IMR-90 (cell line): ENCODE measurements around the gene SLFN12. TPM values are rescaled to one million over a fixed set of nuclear protein-coding genes. Genes with fewer than 3 reads are reported as not detected.

Source experiments
- ATAC-seq: fragments of 200-7000 bp; cut with Tn5 transposase; 2 replicates; pipeline ENCODE4 v1.9.1; 2020; ENCODE audit warnings: low read depth, mild to moderate bottlenecking, moderate library complexity
- BruUV-seq: library from RNA; stranded (reverse); fragments of 400-500 nt; replicated peaks from 2 replicates; lab custom pipeline; 2021; lab: Mats Ljungman, UMichigan
- CTCF ChIA-PET: fragments of 300-600 bp; formaldehyde crosslinking; extraction: SDS; loops from one replicate; lab custom pipeline; 2021; ENCODE audit warnings: antibody characterized with exemption; lab: Yijun Ruan, JAX
- POLR2A ChIA-PET: fragments of 300-600 bp; sonication (Branson Sonifier 250); formaldehyde crosslinking; loops from one replicate; lab custom pipeline; 2022; ENCODE audit warnings: antibody characterized with exemption; ENCODE audit not compliant: unreplicated experiment; lab: Charles Lee
- DNase-seq: peaks from one replicate; pipeline ENCODE4 v3.0.0; 2013
- H2AFZ ChIP-seq: replicated peaks from 2 replicates; pipeline ENCODE3; 2013; ENCODE audit warnings: low read length, mild to moderate bottlenecking; ENCODE audit not compliant: poor library complexity
- H2AK5ac ChIP-seq: 2 replicates; pipeline ENCODE4 v1.6.1; 2013; ENCODE audit warnings: low read depth, low read length, inconsistent platforms
- H2AK9ac ChIP-seq: replicated peaks from 2 replicates; pipeline ENCODE3; 2013; ENCODE audit warnings: mild to moderate bottlenecking, low read depth, low read length, moderate library complexity; ENCODE audit not compliant: poor library complexity
- H2BK120ac ChIP-seq: 2 replicates; pipeline ENCODE4 v1.6.1; 2013; ENCODE audit warnings: low read depth, low read length, inconsistent platforms
- H2BK15ac ChIP-seq: 3 replicates; pipeline ENCODE4 v1.6.1; 2013; ENCODE audit warnings: low read depth, low read length, inconsistent platforms
- H2BK20ac ChIP-seq: 2 replicates; pipeline ENCODE4 v1.6.1; 2013; ENCODE audit warnings: low read depth, mild to moderate bottlenecking, inconsistent platforms, low read length, moderate library complexity
- H2BK5ac ChIP-seq: 2 replicates; pipeline ENCODE4 v1.6.1; 2013; ENCODE audit warnings: mild to moderate bottlenecking, low read depth, low read length, inconsistent platforms; ENCODE audit not compliant: poor library complexity, severe bottlenecking
- H3K14ac ChIP-seq: replicated peaks from 2 replicates; pipeline ENCODE4 v1.6.1; 2013; ENCODE audit warnings: low read depth, low read length, inconsistent platforms
- H3K18ac ChIP-seq: 2 replicates; pipeline ENCODE4 v1.6.1; 2013; ENCODE audit warnings: low read depth, low read length, control low read depth
- H3K23ac ChIP-seq: 2 replicates; pipeline ENCODE4 v1.6.1; 2013; ENCODE audit warnings: low read depth, low read length, inconsistent platforms
- H3K27ac ChIP-seq: 2 replicates; pipeline ENCODE4 v1.5.1; 2013; ENCODE audit warnings: mild to moderate bottlenecking, control low read depth, low read length; ENCODE audit not compliant: insufficient read depth
- H3K27me3 ChIP-seq: 2 replicates; pipeline ENCODE4 v1.6.1; 2013; ENCODE audit warnings: low read length; ENCODE audit not compliant: control insufficient read depth, insufficient read depth
- H3K36me3 ChIP-seq: 2 replicates; pipeline ENCODE4 v1.6.1; 2013; ENCODE audit warnings: low read length, mixed read lengths; ENCODE audit not compliant: control insufficient read depth, insufficient read depth
- H3K4ac ChIP-seq: 2 replicates; pipeline ENCODE4 v1.6.1; 2013; ENCODE audit warnings: low read depth, low read length, inconsistent platforms
- H3K4me1 ChIP-seq: 2 replicates; pipeline ENCODE4 v1.6.1; 2013; ENCODE audit warnings: low read length, mixed read lengths; ENCODE audit not compliant: control insufficient read depth, insufficient read depth
- H3K4me2 ChIP-seq: 2 replicates; pipeline ENCODE4 v1.6.1; 2013; ENCODE audit warnings: low read depth, mild to moderate bottlenecking, control low read depth, low read length, moderate library complexity
- H3K4me3 ChIP-seq: 2 replicates; pipeline ENCODE4 v1.5.1; 2013; ENCODE audit warnings: low read depth, mild to moderate bottlenecking, control low read depth, low read length, moderate library complexity; ENCODE audit not compliant: insufficient read depth
- H3K56ac ChIP-seq: 2 replicates; pipeline ENCODE4 v1.6.1; 2013; ENCODE audit warnings: low read length, inconsistent platforms; ENCODE audit not compliant: insufficient read depth; ENCODE audit errors: extremely low read depth
- H3K79me1 ChIP-seq, 2 experiments: 2 replicates each; pipeline ENCODE4 v1.6.1; 2013; ENCODE audit warnings: low read length in 2 of 2, inconsistent platforms in 1 of 2, low read depth in 1 of 2
- H3K9ac ChIP-seq: 2 replicates; pipeline ENCODE4 v1.6.1; 2013; ENCODE audit warnings: low read depth, low read length, control low read depth
- H3K9me1 ChIP-seq: 2 replicates; pipeline ENCODE4 v1.6.1; 2013; ENCODE audit warnings: low read length, inconsistent platforms; ENCODE audit not compliant: insufficient read depth
- H3K9me3 ChIP-seq: 2 replicates; pipeline ENCODE4 v1.6.1; 2013; ENCODE audit warnings: low read length; ENCODE audit not compliant: control insufficient read depth, insufficient read depth
- H4K20me1 ChIP-seq: 2 replicates; pipeline ENCODE4 v1.6.1; 2013; ENCODE audit warnings: low read length, inconsistent platforms; ENCODE audit not compliant: insufficient read depth
- H4K5ac ChIP-seq: 2 replicates; pipeline ENCODE4 v1.6.1; 2013; ENCODE audit warnings: mild to moderate bottlenecking, low read depth, low read length, control low read depth
- H4K8ac ChIP-seq, 2 experiments: 2 replicates each; pipeline ENCODE4 v1.6.1; 2013; ENCODE audit warnings: low read depth in 2 of 2, low read length in 2 of 2, control low read depth in 1 of 2, inconsistent platforms in 1 of 2
- H4K91ac ChIP-seq: 2 replicates; pipeline ENCODE4 v1.6.1; 2013; ENCODE audit warnings: low read depth, low read length, inconsistent platforms; ENCODE audit not compliant: insufficient read depth
- BHLHE40 ChIP-seq: fragments of 150-350 bp; IDR thresholded peaks from 2 replicates; pipeline ENCODE4 v1.6.1; 2016; ENCODE audit warnings: mild to moderate bottlenecking, low read depth, low read length
- CEBPB ChIP-seq: IDR thresholded peaks from 2 replicates; pipeline ENCODE4 v1.6.1; 2012; ENCODE audit warnings: low read depth, low read length, improper control_type of control experiment
- CHD1 ChIP-seq: IDR thresholded peaks from 2 replicates; pipeline ENCODE4 v1.6.1; 2012; ENCODE audit warnings: low read depth, low read length, improper control_type of control experiment
- FOS ChIP-seq: fragments of 150-350 bp; IDR thresholded peaks from 2 replicates; pipeline ENCODE4 v1.6.1; 2016; ENCODE audit warnings: low read depth, low read length
- MAFK ChIP-seq: IDR thresholded peaks from 2 replicates; pipeline ENCODE4 v1.6.1; 2012; ENCODE audit warnings: low read depth, low read length, improper control_type of control experiment
- MAZ ChIP-seq: IDR thresholded peaks from 2 replicates; pipeline ENCODE4 v1.6.1; 2012; ENCODE audit warnings: low read depth, mild to moderate bottlenecking, low read length, improper control_type of control experiment, moderate library complexity, borderline replicate concordance
- MXI1 ChIP-seq: IDR thresholded peaks from 2 replicates; pipeline ENCODE4 v1.6.1; 2012; ENCODE audit warnings: low read depth, mild to moderate bottlenecking, low read length, moderate library complexity, borderline replicate concordance
- NFE2L2 ChIP-seq: fragments of 150-350 bp; IDR thresholded peaks from 2 replicates; pipeline ENCODE4 v1.6.1; 2016; ENCODE audit warnings: low read depth, mild to moderate bottlenecking, low read length
- POLR2A ChIP-seq: IDR thresholded peaks from 2 replicates; pipeline ENCODE4 v1.6.1; 2012; ENCODE audit warnings: mild to moderate bottlenecking, low read depth, low read length
- RAD21 ChIP-seq: IDR thresholded peaks from 2 replicates; pipeline ENCODE4 v1.6.1; 2012; ENCODE audit warnings: low read length, improper control_type of control experiment
- RCOR1 ChIP-seq: IDR thresholded peaks from 2 replicates; pipeline ENCODE4 v1.6.1; 2012; ENCODE audit warnings: mild to moderate bottlenecking, low read length, improper control_type of control experiment; ENCODE audit not compliant: insufficient replicate concordance
- RFX5 ChIP-seq: IDR thresholded peaks from 2 replicates; pipeline ENCODE4 v1.8.0; 2012; ENCODE audit warnings: low read depth, mild to moderate bottlenecking, low read length, moderate library complexity
- SMC3 ChIP-seq: fragments of 150-350 bp; IDR thresholded peaks from 2 replicates; pipeline ENCODE4 v1.6.1; 2016; ENCODE audit warnings: low read depth, mild to moderate bottlenecking, antibody characterized with exemption, low read length, moderate library complexity
- whole genome bisulfite sequencing, 2 experiments: methylation state at CpG; one replicate each; pipeline versions ENCODE4 v1.1.5 to v1.1.7; 2013; ENCODE audit warnings: missing lambda C conversion rate in 2 of 2; ENCODE audit not compliant: insufficient read length in 1 of 2; ENCODE audit errors: extremely low coverage in 2 of 2; 5-methylcytosine and 5-hydroxymethylcytosine counted together
- dilution Hi-C: fragments of 300-500 bp; cut with HindIII; formaldehyde crosslinking; loops from one replicate; pipeline ENCODE4 v1.14.3; 2018; ENCODE audit warnings: low sequenced_read_pairs; ENCODE audit not compliant: unreplicated experiment
- in situ Hi-C: fragments of 300-500 bp; cut with MboI; formaldehyde crosslinking; loops from 3 replicates; pipeline ENCODE4 v1.14.3; 2019; ENCODE audit warnings: low sequenced_read_pairs, inconsistent platforms, mixed read lengths
- intact Hi-C: fragments of 100-400 bp; cut with micrococcal nuclease; formaldehyde crosslinking; loops from 2 replicates; pipeline ENCODE4 v1.10.0; 2022
- polyA plus RNA-seq, 3 experiments: library from polyadenylated mRNA; depleted of rRNA; stranded (reverse); fragments of >200 nt; gene quantifications; 2 replicates each; pipeline ENCODE4 v1.2.3, GENCODE V29; 2012; ENCODE audit warnings: low replicate concordance in 1 of 3
- total RNA-seq: library from RNA; depleted of rRNA; stranded (reverse); fragments of >200 nt; gene quantifications from 2 replicates; pipeline ENCODE4 v1.2.3, GENCODE V29; 2012
- TF ChIP-seq, protein P1 (sequence below): fragments of 150-350 bp; IDR thresholded peaks from 2 replicates; pipeline ENCODE4 v1.6.1; 2016; ENCODE audit warnings: low read depth, mild to moderate bottlenecking, low read length, moderate library complexity, borderline replicate concordance
- TF ChIP-seq, protein P2 (sequence below): conservative IDR thresholded peaks from 2 replicates; pipeline ENCODE4 v1.5.1; 2012; ENCODE audit warnings: mild to moderate bottlenecking, low read depth, low read length, improper control_type of control experiment
- TF ChIP-seq, protein P3 (sequence below): fragments of 150-350 bp; IDR thresholded peaks from 2 replicates; pipeline ENCODE4 v1.6.1; 2017; ENCODE audit warnings: mild to moderate bottlenecking, antibody characterized with exemption, low read length, low read depth

Gene SLFN12
- total and polyA plus RNA-seq, 2 of the 4 experiments (the other 2 are of a cell fraction), result 16.6 to 38.9 TPM

DNA sequence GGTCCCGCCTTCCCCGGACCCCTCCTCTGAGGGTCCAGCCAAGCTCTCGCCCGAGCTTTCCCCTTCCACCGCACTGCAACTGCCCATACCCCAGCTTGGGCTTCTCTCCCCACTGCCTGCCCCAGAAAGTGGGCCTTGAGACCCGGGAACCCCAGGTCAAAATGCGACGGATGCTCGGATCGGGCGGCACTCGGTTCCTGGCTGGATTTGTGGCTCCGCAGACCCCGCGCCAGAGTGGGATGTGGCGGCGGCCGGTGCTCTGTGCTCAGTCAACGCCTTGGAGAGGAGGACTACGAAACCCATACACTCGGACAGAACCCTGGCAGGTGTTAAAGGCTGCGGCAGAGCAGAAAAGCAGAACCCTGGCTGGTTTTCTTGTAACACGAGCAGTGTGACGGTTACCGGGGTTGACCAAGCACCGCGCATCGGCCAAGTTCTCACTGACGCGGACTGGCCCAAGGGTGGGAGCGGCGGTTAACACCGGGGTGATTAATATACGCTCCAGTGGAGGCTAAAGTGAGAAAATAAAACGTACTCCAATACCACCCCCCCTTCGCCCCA is 17.2 kb upstream of the SLFN12 start:
- Histone ChIP-seq H3K14ac (no peak overlapping the region), H3K4ac (no peak overlapping the region), H3K9ac (no peak overlapping the region), H2BK15ac (no peak overlapping the region), H3K36me3 (no peaks in the 10 kb centered on the region), H2AK9ac (no peak overlapping the region), H4K8ac (no peak overlapping the region), H3K23ac (no peak overlapping the region), H3K27ac (no peak overlapping the region), H2BK120ac (no peak overlapping the region), H3K27me3 (peaks cover 30% of the 10 kb centered on the region), H3K4me1 (no peaks in the 10 kb centered on the region), H3K4me2 (no peak overlapping the region; the same call in 1 of the 2 replicates), H2BK20ac (no peak overlapping the region), H2AK5ac (no peak overlapping the region), H3K56ac (no peak overlapping the region), H3K9me1 (no peaks in the 10 kb centered on the region), H2AFZ (peak overlapping the region; percentile 67), H4K20me1 (no peaks in the 10 kb centered on the region), H4K5ac (no peak overlapping the region), H3K9me3 (peaks cover 2% of the 10 kb centered on the region), H3K79me1 (no peaks in the 10 kb centered on the region), H3K18ac (no peak overlapping the region), H4K91ac (no peak overlapping the region), H2BK5ac (no peak overlapping the region), H3K4me3 (no peak overlapping the region)
- intact Hi-C loops, result no loop called here
- CTCF ChIA-PET, result interaction anchor here (1.9 kb wide), 1 partner anchor 12 kb away, joined by 6 read pairs; no protein-coding TSS in a partner anchor
- TF ChIP-seq NFE2L2 (no peak), RCOR1 (no peak), RFX5 (no peak), MAFK (no peak), RAD21 (no peak), BHLHE40 (no peak), FOS (no peak), CHD1 (no peak), CEBPB (no peak), MAZ (no peak), MXI1 (no peak), POLR2A (no peak), SMC3 (no peak)
- TF ChIP-seq, protein P1, sequence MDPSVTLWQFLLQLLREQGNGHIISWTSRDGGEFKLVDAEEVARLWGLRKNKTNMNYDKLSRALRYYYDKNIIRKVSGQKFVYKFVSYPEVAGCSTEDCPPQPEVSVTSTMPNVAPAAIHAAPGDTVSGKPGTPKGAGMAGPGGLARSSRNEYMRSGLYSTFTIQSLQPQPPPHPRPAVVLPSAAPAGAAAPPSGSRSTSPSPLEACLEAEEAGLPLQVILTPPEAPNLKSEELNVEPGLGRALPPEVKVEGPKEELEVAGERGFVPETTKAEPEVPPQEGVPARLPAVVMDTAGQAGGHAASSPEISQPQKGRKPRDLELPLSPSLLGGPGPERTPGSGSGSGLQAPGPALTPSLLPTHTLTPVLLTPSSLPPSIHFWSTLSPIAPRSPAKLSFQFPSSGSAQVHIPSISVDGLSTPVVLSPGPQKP, result no peak
- TF ChIP-seq, protein P2, sequence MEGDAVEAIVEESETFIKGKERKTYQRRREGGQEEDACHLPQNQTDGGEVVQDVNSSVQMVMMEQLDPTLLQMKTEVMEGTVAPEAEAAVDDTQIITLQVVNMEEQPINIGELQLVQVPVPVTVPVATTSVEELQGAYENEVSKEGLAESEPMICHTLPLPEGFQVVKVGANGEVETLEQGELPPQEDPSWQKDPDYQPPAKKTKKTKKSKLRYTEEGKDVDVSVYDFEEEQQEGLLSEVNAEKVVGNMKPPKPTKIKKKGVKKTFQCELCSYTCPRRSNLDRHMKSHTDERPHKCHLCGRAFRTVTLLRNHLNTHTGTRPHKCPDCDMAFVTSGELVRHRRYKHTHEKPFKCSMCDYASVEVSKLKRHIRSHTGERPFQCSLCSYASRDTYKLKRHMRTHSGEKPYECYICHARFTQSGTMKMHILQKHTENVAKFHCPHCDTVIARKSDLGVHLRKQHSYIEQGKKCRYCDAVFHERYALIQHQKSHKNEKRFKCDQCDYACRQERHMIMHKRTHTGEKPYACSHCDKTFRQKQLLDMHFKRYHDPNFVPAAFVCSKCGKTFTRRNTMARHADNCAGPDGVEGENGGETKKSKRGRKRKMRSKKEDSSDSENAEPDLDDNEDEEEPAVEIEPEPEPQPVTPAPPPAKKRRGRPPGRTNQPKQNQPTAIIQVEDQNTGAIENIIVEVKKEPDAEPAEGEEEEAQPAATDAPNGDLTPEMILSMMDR, result no peak
- TF ChIP-seq, protein P3, sequence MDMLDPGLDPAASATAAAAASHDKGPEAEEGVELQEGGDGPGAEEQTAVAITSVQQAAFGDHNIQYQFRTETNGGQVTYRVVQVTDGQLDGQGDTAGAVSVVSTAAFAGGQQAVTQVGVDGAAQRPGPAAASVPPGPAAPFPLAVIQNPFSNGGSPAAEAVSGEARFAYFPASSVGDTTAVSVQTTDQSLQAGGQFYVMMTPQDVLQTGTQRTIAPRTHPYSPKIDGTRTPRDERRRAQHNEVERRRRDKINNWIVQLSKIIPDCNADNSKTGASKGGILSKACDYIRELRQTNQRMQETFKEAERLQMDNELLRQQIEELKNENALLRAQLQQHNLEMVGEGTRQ, result no peak
- DNase-seq (no peak), ATAC-seq (no peak)
- POLR2A ChIA-PET, result no interaction called here
- no TSS peak for BruUV-seq
- WGBS, 2 experiments, result 18% methylated on average over 11 of the region's 36 CpGs; no CpG with 5 or more reads in 1 of the 2 experiments
- dilution Hi-C loops, result no loop called here
- in situ Hi-C loops, result no loop called here
